Urinary bladder (tissue), 4 donors: Measurements from ENCODE around the gene CYP11A1. TPM values are rescaled to one million over a fixed set of nuclear protein-coding genes. Genes with fewer than 3 reads are reported as not detected.

Experiments used
- DNase-seq: peaks from one replicate; pipeline ENCODE4 v3.0.0-alpha.2; 2015; ENCODE audit errors: extremely low spot score
- H3K27ac ChIP-seq: one replicate; pipeline ENCODE4 v1.5.1; 2013; ENCODE audit warnings: low read depth, mild to moderate bottlenecking, moderate library complexity
- H3K36me3 ChIP-seq: one replicate; pipeline ENCODE4 v1.6.1; 2013; ENCODE audit warnings: mild to moderate bottlenecking, moderate library complexity; ENCODE audit not compliant: insufficient read depth
- H3K4me1 ChIP-seq: one replicate; pipeline ENCODE4 v1.6.1; 2013; ENCODE audit warnings: mild to moderate bottlenecking, moderate library complexity; ENCODE audit not compliant: insufficient read depth
- H3K4me3 ChIP-seq: one replicate; pipeline ENCODE4 v1.5.1; 2013; ENCODE audit warnings: low read depth, low read length
- WGBS: extraction: QIAGEN DNeasy Blood & Tissue Kit; methylation state at CpG from one replicate; pipeline ENCODE4 v1.1.7; 2013; 5-methylcytosine and 5-hydroxymethylcytosine counted together
- polyA plus RNA-seq: library from polyadenylated mRNA; stranded (reverse); fragments of 200-250 nt; gene quantifications from one replicate; pipeline ENCODE4 v1.2.3, GENCODE V29; 2013
- total RNA-seq: library from RNA; depleted of rRNA; stranded (reverse); fragments of >200 nt; gene quantifications from one replicate; pipeline ENCODE4 v1.2.3, GENCODE V29; 2014
- donor health status: healthy with polysubstance abuse.
- donor health status: healthy.

The CYP11A1 gene
- total and polyA plus RNA-seq, 2 donors, result 0.21 to 0.38 TPM

- H3K36me3 ChIP-seq, result no peaks in the 10 kb centered on the region
- 60% methylated on average over 20 of the region's 20 CpGs for WGBS
- no peak overlapping the region for H3K27ac ChIP-seq
- no peak for DNase-seq
- no peaks in the 10 kb centered on the region for H3K4me1 ChIP-seq
- no peak overlapping the region for H3K4me3 ChIP-seq
These were observed 22.0 kb upstream of the CYP11A1 start for GRCh38 chr15:74389241-74390048.

- Histone ChIP-seq H3K4me1 (no peaks in the 10 kb centered on the region), H3K27ac (no peak overlapping the region), H3K36me3 (no peaks in the 10 kb centered on the region), H3K4me3 (no peak overlapping the region)
- DNase-seq, result no peak
- 84% methylated on average over 10 of the region's 10 CpGs for WGBS
These were observed 21.0 kb upstream of the CYP11A1 start for GRCh38 chr15:74388363-74388951.

GRCh38 chr15:74387621-74388362, 20.3 kb upstream of the CYP11A1 start:
- DNase-seq, result no peak
- Histone ChIP-seq H3K4me3 (no peak overlapping the region), H3K36me3 (no peaks in the 10 kb centered on the region), H3K27ac (no peak overlapping the region), H3K4me1 (no peaks in the 10 kb centered on the region)
- 76% methylated on average over 10 of the region's 10 CpGs for WGBS

- Histone ChIP-seq H3K4me3 (no peak overlapping the region), H3K27ac (no peak overlapping the region), H3K36me3 (no peaks in the 10 kb centered on the region), H3K4me1 (no peaks in the 10 kb centered on the region)
- DNase-seq, result no peak
- WGBS, result 86% methylated on average over 13 of the region's 13 CpGs
These were observed 19.7 kb upstream of the CYP11A1 start for GRCh38 chr15:74387141-74387541.

- Histone ChIP-seq H3K4me3 (no peak overlapping the region), H3K27ac (no peak overlapping the region)
These were observed 19.2 kb upstream of the CYP11A1 start for GRCh38 chr15:74386496-74387140.

GRCh38 chr15:74385733-74386132, 18.3 kb upstream of the CYP11A1 start:
- no peak overlapping the region for H3K27ac ChIP-seq
- no peak overlapping the region for H3K4me3 ChIP-seq
- H3K36me3 ChIP-seq, result no peaks in the 10 kb centered on the region
- no peak for DNase-seq
- WGBS, result 78% methylated on average over 6 of the region's 6 CpGs
- no peaks in the 10 kb centered on the region for H3K4me1 ChIP-seq

More at GRCh38 chr15:74386496-74387140, 19.2 kb upstream of the CYP11A1 start:
- WGBS, result 86% methylated on average over 15 of the region's 15 CpGs
- DNase-seq, result no peak
- H3K4me1 ChIP-seq, result no peaks in the 10 kb centered on the region
- H3K36me3 ChIP-seq, result no peaks in the 10 kb centered on the region

GRCh38 chr15:74384881-74385643, 17.6 kb upstream of the CYP11A1 start:
- no peak for DNase-seq
- 62% methylated on average over 8 of the region's 8 CpGs for WGBS
- Histone ChIP-seq H3K36me3 (no peaks in the 10 kb centered on the region), H3K4me3 (no peak overlapping the region), H3K27ac (no peak overlapping the region), H3K4me1 (no peaks in the 10 kb centered on the region)

- no peak overlapping the region for H3K27ac ChIP-seq
- DNase-seq, result no peak
- H3K36me3 ChIP-seq, result no peaks in the 10 kb centered on the region
- no peak overlapping the region for H3K4me3 ChIP-seq
- no peaks in the 10 kb centered on the region for H3K4me1 ChIP-seq
- 55% methylated on average over 3 of the region's 3 CpGs for WGBS
These were observed 17.1 kb upstream of the CYP11A1 start for GRCh38 chr15:74384566-74384880.

GRCh38 chr15:74383695-74384565, 16.5 kb upstream of the CYP11A1 start:
- DNase-seq, result no peak
- no peaks in the 10 kb centered on the region for H3K36me3 ChIP-seq
- no peaks in the 10 kb centered on the region for H3K4me1 ChIP-seq
- 64% methylated on average over 8 of the region's 8 CpGs for WGBS
- no peak overlapping the region for H3K27ac ChIP-seq
- H3K4me3 ChIP-seq, result no peak overlapping the region

GRCh38 chr15:74383286-74383685, 15.8 kb upstream of the CYP11A1 start:
- WGBS, result 97% methylated on average over 4 of the region's 4 CpGs
- Histone ChIP-seq H3K27ac (no peak overlapping the region), H3K36me3 (no peaks in the 10 kb centered on the region), H3K4me1 (no peaks in the 10 kb centered on the region), H3K4me3 (no peak overlapping the region)
- no peak for DNase-seq

GRCh38 chr15:74382004-74382816, 14.8 kb upstream of the CYP11A1 start:
- H3K4me3 ChIP-seq, result no peak overlapping the region
- H3K36me3 ChIP-seq, result no peaks in the 10 kb centered on the region
- no peak for DNase-seq
- WGBS, result 40% methylated on average over 13 of the region's 13 CpGs
- no peak overlapping the region for H3K27ac ChIP-seq
- no peaks in the 10 kb centered on the region for H3K4me1 ChIP-seq

GRCh38 chr15:74381481-74381880, 14.0 kb upstream of the CYP11A1 start:
- H3K36me3 ChIP-seq, result no peaks in the 10 kb centered on the region
- 81% methylated on average over 5 of the region's 5 CpGs for WGBS
- H3K4me1 ChIP-seq, result no peaks in the 10 kb centered on the region
- no peak overlapping the region for H3K27ac ChIP-seq
- DNase-seq, result no peak
- H3K4me3 ChIP-seq, result no peak overlapping the region
